CD4-positive, alpha-beta memory T cell (primary cell): ENCODE data around the gene TBC1D2B. TPM values are rescaled to one million over a fixed set of nuclear protein-coding genes. Genes with fewer than 3 reads are reported as not detected.
"Not testable (repeated sequence)": the region's sequence is repeated elsewhere in the genome, so short reads cannot be mapped to it uniquely, and the experiment has no call there.

Source experiments
- CTCF ChIA-PET: fragments of 350-600 bp; sonication (Branson Sonifier 250); formaldehyde crosslinking; loops from one replicate; lab custom pipeline; 2021; ENCODE audit warnings: inconsistent platforms; ENCODE audit not compliant: partially characterized antibody; lab: Charles Lee
- POLR2A ChIA-PET: fragments of 350-600 bp; sonication (Branson Sonifier 250); formaldehyde crosslinking; loops from one replicate; lab custom pipeline; 2021; ENCODE audit not compliant: partially characterized antibody; lab: Charles Lee
- DNase-seq, 5 donors: peaks; one replicate each; pipeline versions ENCODE4 v3.0.0 to v3.0.0-alpha.2; 2020 to 2022; ENCODE audit warnings: mixed read lengths in 1 of 5
- H3K27ac ChIP-seq: one replicate; pipeline ENCODE4 v1.7.0; 2013; ENCODE audit warnings: low read depth, low read length
- H3K27me3 ChIP-seq: 2 replicates; pipeline ENCODE4 v1.7.0; 2013; ENCODE audit warnings: mild to moderate bottlenecking, low read length, moderate library complexity; ENCODE audit not compliant: insufficient read depth
- H3K36me3 ChIP-seq: 2 replicates; pipeline ENCODE4 v1.7.0; 2013; ENCODE audit warnings: mild to moderate bottlenecking, low read length, moderate library complexity; ENCODE audit not compliant: insufficient read depth
- H3K4me1 ChIP-seq: 2 replicates; pipeline ENCODE4 v1.7.0; 2013; ENCODE audit warnings: mild to moderate bottlenecking, low read length, moderate library complexity; ENCODE audit not compliant: insufficient read depth
- H3K4me3 ChIP-seq, 2 donors: one replicate each; pipeline ENCODE4 v1.7.0; 2013; ENCODE audit warnings: low read length in 2 of 2, mild to moderate bottlenecking in 1 of 2
- H3K9me3 ChIP-seq, 2 donors: one replicate each; pipeline ENCODE4 v1.7.0; 2013; ENCODE audit warnings: low read length in 2 of 2, control low read depth in 1 of 2; ENCODE audit not compliant: control insufficient read depth in 1 of 2
- H3K27ac Mint-ChIP-seq, 7 donors: one replicate each; pipeline ENCODE4 v1.8.0; 2020 to 2021; ENCODE audit warnings: mixed read lengths in 7 of 7, mild to moderate bottlenecking in 6 of 7, inconsistent platforms in 3 of 7, moderate library complexity in 3 of 7
- H3K27me3 Mint-ChIP-seq, 2 donors: one replicate each; pipeline ENCODE4 v1.8.0; 2020 to 2021; ENCODE audit warnings: mixed read lengths in 2 of 2
- H3K36me3 Mint-ChIP-seq, 2 donors: one replicate each; pipeline ENCODE4 v1.8.0; 2020 to 2021; ENCODE audit warnings: mixed read lengths in 2 of 2, inconsistent platforms in 1 of 2, mild to moderate bottlenecking in 1 of 2
- H3K4me1 Mint-ChIP-seq, 4 donors: one replicate each; pipeline ENCODE4 v1.8.0; 2020 to 2021; ENCODE audit warnings: mixed read lengths in 4 of 4, mild to moderate bottlenecking in 1 of 4
- H3K4me3 Mint-ChIP-seq, 8 donors: one replicate each; pipeline ENCODE4 v1.8.0; 2020 to 2021; ENCODE audit warnings: mixed read lengths in 8 of 8, mild to moderate bottlenecking in 7 of 8, moderate library complexity in 6 of 8, inconsistent platforms in 3 of 8
- H3K9me3 Mint-ChIP-seq, 8 donors: one replicate each; pipeline ENCODE4 v1.8.0; 2020 to 2021; ENCODE audit warnings: mixed read lengths in 8 of 8, mild to moderate bottlenecking in 5 of 8, inconsistent platforms in 3 of 8, moderate library complexity in 1 of 8
- intact Hi-C: fragments of 100-400 bp; cut with micrococcal nuclease; formaldehyde crosslinking; loops from one replicate; pipeline ENCODE4 v1.15.1; 2023
- polyA plus RNA-seq, 2 donors: library from polyadenylated mRNA; unstranded; fragments of 300-500 nt; fragmentation: Illumina TruSeq; gene quantifications; one replicate each; pipeline ENCODE4 v1.2.3, GENCODE V29; 2021
- total RNA-seq, 2 experiments: library from RNA; stranded (reverse); gene quantifications; one replicate each; pipeline ENCODE4 v1.2.3, GENCODE V29; 2021

TBC1D2B gene
- total and polyA plus RNA-seq, 4 experiments from 2014 or later, result 5.6 to 114 (median 66.8) TPM

DNA sequence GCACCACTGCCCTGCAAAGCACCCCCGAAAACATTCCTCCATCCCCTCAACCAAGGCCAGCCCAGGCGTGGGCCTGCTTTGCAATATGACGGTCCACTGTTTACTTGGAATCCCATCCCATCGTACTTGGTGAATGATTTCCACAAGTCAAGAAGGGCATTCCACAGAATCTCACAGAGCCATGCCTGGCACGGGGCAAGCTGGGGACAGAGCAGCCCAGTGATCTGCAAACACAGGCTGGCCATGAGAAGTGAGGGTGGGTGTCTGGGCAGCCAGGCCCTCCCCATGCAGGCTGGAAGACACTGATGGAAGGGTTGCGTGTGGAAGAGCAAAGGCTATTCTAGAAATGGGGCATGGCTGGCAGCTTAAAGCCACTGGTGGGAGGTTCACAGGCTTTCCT is 80.3 kb downstream of the TBC1D2B start:
- H3K36me3 Mint-ChIP-seq, result peaks cover 23 to 60% of the 10 kb centered on the region in 2 donors
- H3K4me3 Mint-ChIP-seq, H3K9me3 ChIP-seq, H3K4me3 ChIP-seq, DNase-seq, H3K9me3 Mint-ChIP-seq, H3K27ac ChIP-seq, intact Hi-C loops, H3K27me3 Mint-ChIP-seq, H3K4me1 ChIP-seq, POLR2A ChIA-PET, H3K27me3 ChIP-seq: not testable (repeated sequence)
- H3K4me1 Mint-ChIP-seq, result peaks cover 6 to 14% (median 8%) of the 10 kb centered on the region in 4 donors
- peaks cover 39% of the 10 kb centered on the region for H3K36me3 ChIP-seq
- CTCF ChIA-PET, result interaction anchor here (11.2 kb wide), 1 partner anchor 113 kb away, joined by 172 read pairs; no protein-coding TSS in a partner anchor
- peak overlapping the region in 1 of 7 donors; percentile 73 for H3K27ac Mint-ChIP-seq

- H3K4me3 Mint-ChIP-seq, H3K4me3 ChIP-seq, H3K27ac ChIP-seq, H3K4me1 ChIP-seq, H3K9me3 Mint-ChIP-seq, H3K27me3 ChIP-seq, H3K27ac Mint-ChIP-seq, intact Hi-C loops, DNase-seq, POLR2A ChIA-PET, H3K9me3 ChIP-seq, H3K27me3 Mint-ChIP-seq: not testable (repeated sequence)
- H3K36me3 ChIP-seq, result peaks cover 37% of the 10 kb centered on the region
- Mint-ChIP-seq H3K36me3 (peaks cover 21 to 57% of the 10 kb centered on the region in 2 donors), H3K4me1 (peaks cover 6 to 14% (median 8%) of the 10 kb centered on the region in 4 donors)
- CTCF ChIA-PET, result interaction anchor here (1.2 to 11.2 kb wide), 2 partner anchors 28 to 114 kb away, joined by 3 to 172 read pairs; no protein-coding TSS in a partner anchor
These were observed 80.8 kb downstream of the TBC1D2B start for GRCh38 chr15:77996713-77997171.

- intact Hi-C loops, H3K4me3 ChIP-seq, H3K4me1 ChIP-seq, H3K9me3 Mint-ChIP-seq, H3K9me3 ChIP-seq, H3K4me3 Mint-ChIP-seq, H3K27ac ChIP-seq, DNase-seq, POLR2A ChIA-PET, H3K27me3 ChIP-seq, H3K27me3 Mint-ChIP-seq: not testable (repeated sequence)
- peaks cover 16 to 55% of the 10 kb centered on the region in 2 donors for H3K36me3 Mint-ChIP-seq
- peaks cover 33% of the 10 kb centered on the region for H3K36me3 ChIP-seq
- H3K4me1 Mint-ChIP-seq, result peaks cover 6 to 15% (median 11%) of the 10 kb centered on the region in 4 donors
- CTCF ChIA-PET, result interaction anchor here (1.2 to 11.2 kb wide), 2 partner anchors 28 to 114 kb away, joined by 3 to 172 read pairs; no protein-coding TSS in a partner anchor
- peak overlapping the region in 1 of 7 donors; percentile 29 for H3K27ac Mint-ChIP-seq
These were observed 81.3 kb downstream of the TBC1D2B start for GRCh38 chr15:77996226-77996625.

DNA sequence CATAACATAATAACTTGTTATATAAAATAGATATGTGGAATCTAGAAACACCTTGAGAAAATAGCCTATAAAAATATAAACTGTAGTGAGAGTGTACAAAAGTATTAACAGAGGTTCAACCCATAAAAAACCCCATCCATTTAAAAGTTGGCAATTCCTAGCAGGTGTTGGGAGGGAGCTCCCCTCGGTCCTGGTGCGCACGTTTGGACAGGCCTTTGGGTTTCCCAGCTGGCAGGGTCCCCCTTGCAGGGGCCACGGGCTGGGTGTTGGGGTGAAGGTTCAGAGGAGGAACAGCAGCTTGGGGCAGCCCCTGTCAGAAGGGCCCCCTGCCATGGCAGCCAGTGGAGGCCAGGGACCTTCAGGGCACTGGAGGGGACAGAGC is 82.0 kb downstream of the TBC1D2B start:
- H3K27me3 Mint-ChIP-seq, DNase-seq, H3K27me3 ChIP-seq, H3K4me1 ChIP-seq, intact Hi-C loops, H3K27ac ChIP-seq, H3K4me3 Mint-ChIP-seq, POLR2A ChIA-PET, H3K9me3 ChIP-seq, H3K27ac Mint-ChIP-seq, H3K9me3 Mint-ChIP-seq, H3K4me3 ChIP-seq: not testable (repeated sequence)
- CTCF ChIA-PET, result interaction anchor here (0.6 to 11.2 kb wide), 2 partner anchors 37 to 115 kb away, joined by 3 to 172 read pairs; no protein-coding TSS in a partner anchor
- peaks cover 26% of the 10 kb centered on the region for H3K36me3 ChIP-seq
- Mint-ChIP-seq H3K4me1 (peaks cover 7 to 17% (median 12%) of the 10 kb centered on the region in 4 donors), H3K36me3 (peaks cover 9 to 48% of the 10 kb centered on the region in 2 donors)

DNA sequence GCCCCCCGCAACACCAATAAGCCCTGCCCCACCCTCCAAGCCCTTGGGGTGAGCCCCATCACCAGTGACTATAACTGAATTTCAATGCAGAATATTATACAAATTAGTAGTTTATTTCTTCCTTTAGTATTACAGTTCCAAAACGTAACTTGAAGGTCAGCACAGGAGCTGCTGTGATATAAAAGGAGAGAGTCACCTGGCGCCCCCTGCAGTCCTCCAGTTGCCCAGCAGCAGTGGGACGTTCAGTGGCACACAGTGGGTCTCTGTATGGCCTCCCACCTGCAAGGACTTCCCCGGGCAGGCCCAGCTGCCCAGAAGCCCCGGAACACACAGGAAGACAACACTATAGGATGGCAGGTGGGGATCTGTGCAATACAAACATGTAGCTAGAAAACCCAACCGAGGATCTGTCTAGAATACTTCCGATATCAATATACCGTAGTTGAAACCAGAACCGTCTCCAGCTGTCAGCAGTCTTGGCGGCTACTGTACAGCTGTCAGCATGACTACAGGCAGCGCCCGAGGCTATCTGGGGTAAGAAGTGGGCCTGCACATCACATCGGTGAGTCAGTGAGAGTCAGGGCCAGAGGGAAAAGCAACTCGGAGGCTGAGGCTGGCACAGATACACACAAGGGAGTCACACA is 82.5 kb downstream of the TBC1D2B start:
- POLR2A ChIA-PET, H3K4me3 ChIP-seq, H3K9me3 ChIP-seq, intact Hi-C loops, H3K9me3 Mint-ChIP-seq, H3K27me3 Mint-ChIP-seq, DNase-seq, H3K27ac ChIP-seq, H3K4me3 Mint-ChIP-seq, H3K27me3 ChIP-seq: not testable (repeated sequence)
- Histone ChIP-seq H3K4me1 (peaks cover 12% of the 10 kb centered on the region), H3K36me3 (peaks cover 22% of the 10 kb centered on the region)
- peaks cover 5 to 43% of the 10 kb centered on the region in 2 donors for H3K36me3 Mint-ChIP-seq
- peak overlapping the region in 1 of 7 donors; percentile 52 for H3K27ac Mint-ChIP-seq
- CTCF ChIA-PET, result interaction anchor here (0.6 to 11.2 kb wide), 2 partner anchors 36 to 116 kb away, joined by 3 to 172 read pairs; no protein-coding TSS in a partner anchor
- peaks cover 8 to 17% (median 12%) of the 10 kb centered on the region in 4 donors for H3K4me1 Mint-ChIP-seq

GRCh38 chr15:77993970-77994693 is 83.4 kb downstream of the TBC1D2B start:
- H3K36me3 Mint-ChIP-seq, result peaks cover 5 to 38% of the 10 kb centered on the region in 2 donors
- DNase-seq, POLR2A ChIA-PET, intact Hi-C loops, H3K27me3 ChIP-seq, H3K4me3 Mint-ChIP-seq, H3K9me3 Mint-ChIP-seq, H3K27me3 Mint-ChIP-seq, H3K9me3 ChIP-seq, H3K27ac ChIP-seq, H3K4me3 ChIP-seq: not testable (repeated sequence)
- H3K4me1 Mint-ChIP-seq, result peaks cover 8 to 21% (median 12%) of the 10 kb centered on the region in 4 donors
- Histone ChIP-seq H3K4me1 (peaks cover 13% of the 10 kb centered on the region), H3K36me3 (peaks cover 20% of the 10 kb centered on the region)
- peak overlapping the region in 2 of 7 donors; percentile 35 to 48 for H3K27ac Mint-ChIP-seq
- CTCF ChIA-PET, result interaction anchor here (11.2 kb wide), 1 partner anchor 117 kb away, joined by 172 read pairs; no protein-coding TSS in a partner anchor

GRCh38 chr15:77993374-77993911 is 84.1 kb downstream of the TBC1D2B start:
- ChIA-PET POLR2A (no interaction called here), CTCF (interaction anchor here (11.2 kb wide), 1 partner anchor 117 kb away, joined by 172 read pairs; no protein-coding TSS in a partner anchor)
- Mint-ChIP-seq H3K9me3 (peaks cover 0 to 2% (median 0%) of the 10 kb centered on the region in 8 donors), H3K4me1 (peaks cover 10 to 26% (median 13%) of the 10 kb centered on the region in 4 donors), H3K36me3 (peaks cover 5 to 35% of the 10 kb centered on the region in 2 donors), H3K27me3 (no peaks in the 10 kb centered on the region), H3K27ac (peak overlapping the region in 4 of 7 donors; percentile 48 to 82 (median 72)), H3K4me3 (no peak overlapping the region)
- no peak overlapping the region for H3K27ac ChIP-seq
- DNase-seq, result no peak
- no peaks in the 10 kb centered on the region for H3K27me3 ChIP-seq
- intact Hi-C loops, result no loop called here
- H3K9me3 ChIP-seq, result no peaks in the 10 kb centered on the region
- H3K4me1 ChIP-seq, result peaks cover 13% of the 10 kb centered on the region
- no peak overlapping the region for H3K4me3 ChIP-seq
- H3K36me3 ChIP-seq, result peaks cover 13% of the 10 kb centered on the region
